Gastroesophageal sphincter (tissue), 3 donors: ENCODE measurements around the gene PYGB.

Experiments
- EP300 ChIP-seq: sonication (generic); formaldehyde crosslinking; IDR thresholded peaks from one replicate; pipeline ENCODE4 v1.6.1; 2017; ENCODE audit warnings: antibody characterized with exemption, mild to moderate bottlenecking
- TF ChIP-seq, protein P1 (sequence below), 4 experiments: fragments of 200-600 bp in 2 of 4; fragments of 450-650 bp in 2 of 4; sonication (generic) in 1 of 4; IDR thresholded peaks; one replicate each; pipeline ENCODE4 v1.5.1; 2017 to 2019; ENCODE audit warnings: antibody characterized with exemption in 4 of 4, mild to moderate bottlenecking in 2 of 4, moderate library complexity in 2 of 4

- TF ChIP-seq, protein P1, sequence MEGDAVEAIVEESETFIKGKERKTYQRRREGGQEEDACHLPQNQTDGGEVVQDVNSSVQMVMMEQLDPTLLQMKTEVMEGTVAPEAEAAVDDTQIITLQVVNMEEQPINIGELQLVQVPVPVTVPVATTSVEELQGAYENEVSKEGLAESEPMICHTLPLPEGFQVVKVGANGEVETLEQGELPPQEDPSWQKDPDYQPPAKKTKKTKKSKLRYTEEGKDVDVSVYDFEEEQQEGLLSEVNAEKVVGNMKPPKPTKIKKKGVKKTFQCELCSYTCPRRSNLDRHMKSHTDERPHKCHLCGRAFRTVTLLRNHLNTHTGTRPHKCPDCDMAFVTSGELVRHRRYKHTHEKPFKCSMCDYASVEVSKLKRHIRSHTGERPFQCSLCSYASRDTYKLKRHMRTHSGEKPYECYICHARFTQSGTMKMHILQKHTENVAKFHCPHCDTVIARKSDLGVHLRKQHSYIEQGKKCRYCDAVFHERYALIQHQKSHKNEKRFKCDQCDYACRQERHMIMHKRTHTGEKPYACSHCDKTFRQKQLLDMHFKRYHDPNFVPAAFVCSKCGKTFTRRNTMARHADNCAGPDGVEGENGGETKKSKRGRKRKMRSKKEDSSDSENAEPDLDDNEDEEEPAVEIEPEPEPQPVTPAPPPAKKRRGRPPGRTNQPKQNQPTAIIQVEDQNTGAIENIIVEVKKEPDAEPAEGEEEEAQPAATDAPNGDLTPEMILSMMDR (IDR thresholded peaks at IDR 0.05) = no peak
- TF ChIP-seq EP300 = no peak
These were observed 90.5 kb downstream of the PYGB start for GRCh38 chr20:25338112-25339023.
